HG03460 (cell line): Measurements from ENCODE around the gene DNAH10.
"Not testable (repeated sequence)": the region's sequence is repeated elsewhere in the genome, so short reads cannot be mapped to it uniquely, and the experiment has no call there.

Experiments
- ATAC-seq: cut with Tn5 transposase; IDR thresholded peaks from one replicate; pipeline ENCODE4 v1.9.1; 2021; ENCODE audit not compliant: unreplicated experiment

Gene DNAH10

DNA sequence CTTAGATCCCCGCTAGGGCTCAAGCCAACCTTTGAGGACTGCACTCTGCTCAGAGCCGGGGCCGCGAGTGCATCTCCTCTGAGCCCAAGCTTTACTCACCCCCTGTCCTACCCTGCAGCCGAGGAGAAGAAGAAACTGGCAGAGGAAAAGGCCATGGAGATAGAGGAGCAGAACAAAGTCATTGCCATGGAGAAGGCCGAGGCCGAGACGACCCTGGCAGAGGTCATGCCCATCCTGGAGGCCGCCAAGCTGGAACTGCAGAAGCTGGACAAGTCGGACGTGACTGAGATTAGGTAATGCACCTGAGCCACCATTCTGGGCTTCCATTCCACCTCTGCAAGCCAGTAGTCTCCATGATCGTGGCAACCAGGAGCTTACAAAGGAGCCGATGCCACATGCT is 140.7 kb downstream of the DNAH10 start:
- ATAC-seq, result no peak

GRCh38 chr12:123903301-123904065 is 141.4 kb downstream of the DNAH10 start:
- ATAC-seq, result no peak

DNA sequence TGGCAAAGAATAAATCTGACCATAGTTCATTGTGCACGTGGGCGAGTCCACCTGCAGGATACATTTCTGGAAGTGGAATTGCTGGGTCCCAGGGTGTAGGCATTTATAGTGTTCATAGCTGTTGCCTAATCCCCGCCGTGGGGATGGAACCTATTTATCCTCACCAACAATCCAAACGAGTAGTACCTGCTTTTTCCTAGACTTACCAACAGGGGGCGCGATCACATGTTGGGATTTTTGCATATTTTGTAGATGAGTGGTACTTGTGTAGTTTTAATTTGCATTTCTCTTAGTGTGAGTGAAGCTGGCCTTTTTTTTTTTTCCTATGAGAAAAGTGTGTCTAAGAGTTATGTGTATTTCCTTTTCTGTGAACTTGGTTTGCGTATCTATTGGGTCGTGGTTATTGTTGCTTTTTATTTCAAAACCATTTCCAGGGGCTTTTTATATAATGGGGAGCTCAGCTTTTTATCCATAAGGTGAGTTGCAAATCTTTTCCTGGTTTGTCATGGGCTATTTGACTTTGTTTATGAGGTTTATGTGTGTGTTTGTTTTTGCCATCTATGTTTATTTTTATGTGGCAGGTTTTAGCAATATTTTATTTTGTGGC is 143.3 kb downstream of the DNAH10 start:
- no peak for ATAC-seq

- no peak for ATAC-seq
These were observed 144.8 kb downstream of the DNAH10 start for GRCh38 chr12:123906711-123907420.

GRCh38 chr12:123907726-123908476 is 145.8 kb downstream of the DNAH10 start:
- no peak for ATAC-seq

- ATAC-seq, result no peak
These were observed 147.0 kb downstream of the DNAH10 start for GRCh38 chr12:123908884-123909725.

- no peak for ATAC-seq
These were observed 148.0 kb downstream of the DNAH10 start for GRCh38 chr12:123910057-123910456.

GRCh38 chr12:123910761-123911193 is 148.7 kb downstream of the DNAH10 start:
- ATAC-seq, result no peak

DNA sequence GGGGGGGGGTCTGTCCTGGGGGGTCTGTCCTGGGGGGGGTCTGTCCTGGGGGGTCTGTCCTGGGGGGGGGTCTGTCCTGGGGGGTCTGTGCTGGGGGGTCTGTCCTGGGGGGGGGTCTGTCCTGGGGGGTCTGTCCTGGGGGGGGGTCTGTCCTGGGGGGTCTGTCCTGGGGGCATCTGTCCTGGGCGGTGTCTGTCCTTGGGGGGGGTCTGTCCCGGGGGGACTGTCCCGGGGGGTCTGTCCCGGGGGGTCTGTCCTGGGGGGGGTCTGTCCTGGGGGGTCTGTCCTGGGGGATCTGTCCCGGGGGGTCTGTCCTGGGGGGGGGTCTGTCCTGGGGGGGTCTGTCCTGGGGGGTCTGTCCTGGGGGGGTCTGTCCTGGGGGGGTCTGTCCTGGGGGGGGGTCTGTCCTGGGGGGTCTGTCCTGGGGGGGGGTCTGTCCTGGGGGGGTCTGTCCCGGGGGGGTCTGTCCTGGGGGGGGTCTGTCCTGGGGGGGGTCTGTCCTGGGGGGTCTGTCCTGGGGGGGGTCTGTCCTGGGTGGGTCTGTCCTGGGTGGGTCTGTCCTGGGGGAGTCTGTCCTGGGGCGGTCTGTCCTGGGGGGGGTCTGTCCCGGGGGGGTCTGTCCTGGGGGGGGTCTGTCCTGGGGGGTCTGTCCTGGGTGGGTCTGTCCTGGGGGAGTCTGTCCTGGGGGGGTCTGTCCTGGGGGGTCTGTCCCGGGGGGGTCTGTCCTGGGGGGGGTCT is 149.7 kb downstream of the DNAH10 start:
- ATAC-seq, result not testable (repeated sequence)

- ATAC-seq, result no peak
These were observed 150.6 kb downstream of the DNAH10 start for GRCh38 chr12:123912415-123913380.

- ATAC-seq, result no peak
These were observed 152.7 kb downstream of the DNAH10 start for GRCh38 chr12:123914726-123915333.

DNA sequence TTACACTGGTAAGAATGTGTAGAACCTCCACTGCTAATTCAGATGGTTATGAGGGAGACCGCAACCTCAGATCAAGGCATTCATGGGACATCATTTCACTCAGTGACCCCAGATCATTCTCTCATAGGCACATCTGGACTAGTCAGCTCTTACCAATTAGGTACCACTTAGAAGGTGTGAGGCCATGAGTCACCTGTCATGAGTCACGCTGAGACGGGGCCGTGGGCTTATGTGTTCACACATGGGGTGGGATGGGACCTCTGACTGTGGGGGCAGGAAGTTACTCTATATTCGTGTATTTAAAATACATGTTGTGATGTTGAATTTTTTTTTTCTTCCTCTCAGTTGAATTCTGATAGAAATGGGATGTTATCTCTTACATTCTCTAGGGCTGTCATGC is 154.6 kb downstream of the DNAH10 start:
- ATAC-seq, result no peak

DNA sequence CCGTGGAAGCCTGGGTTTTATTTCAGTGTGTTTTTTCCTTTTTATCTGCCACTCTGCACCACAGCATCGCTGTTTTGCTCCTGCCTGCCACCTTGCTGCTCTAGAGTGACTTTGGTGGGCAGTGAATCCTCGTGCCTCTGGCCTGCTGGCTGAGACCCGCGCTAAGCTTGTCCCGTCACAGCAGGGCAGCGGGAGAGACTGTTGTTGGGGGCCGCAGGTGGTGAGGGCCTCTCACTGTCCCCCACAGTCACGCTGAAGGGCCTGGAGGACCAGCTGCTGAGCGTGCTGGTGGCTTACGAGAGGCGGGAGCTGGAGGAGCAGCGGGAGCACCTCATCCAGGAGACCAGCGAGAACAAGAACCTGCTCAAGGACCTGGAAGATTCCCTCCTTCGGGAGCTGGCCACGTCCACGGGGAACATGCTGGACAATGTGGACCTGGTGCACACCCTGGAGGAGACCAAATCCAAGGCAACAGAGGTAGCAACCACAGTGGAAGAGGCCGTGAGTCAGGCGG is 155.3 kb downstream of the DNAH10 start:
- ATAC-seq, result no peak

- ATAC-seq, result no peak
These were observed 157.9 kb downstream of the DNAH10 start for GRCh38 chr12:123919980-123920360.

DNA sequence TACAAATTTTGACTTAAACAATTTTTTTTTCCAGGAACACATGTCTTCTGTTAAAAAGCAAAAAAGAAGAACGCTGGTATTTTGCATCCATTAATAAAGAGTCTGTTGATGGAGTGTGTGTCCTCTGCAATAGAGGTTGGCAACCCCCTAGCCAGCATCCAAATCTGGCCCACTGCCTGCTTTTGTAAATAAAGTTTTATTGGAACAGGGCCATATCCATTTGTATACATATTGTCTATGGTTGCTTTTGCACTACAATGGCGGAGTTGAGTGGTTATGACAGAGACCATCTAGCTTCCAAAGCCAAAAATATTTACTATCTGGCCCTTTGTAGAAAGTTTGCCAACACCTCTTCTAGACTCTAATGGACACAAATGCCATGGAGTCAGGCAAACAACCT is 160.9 kb downstream of the DNAH10 start:
- no peak for ATAC-seq

DNA sequence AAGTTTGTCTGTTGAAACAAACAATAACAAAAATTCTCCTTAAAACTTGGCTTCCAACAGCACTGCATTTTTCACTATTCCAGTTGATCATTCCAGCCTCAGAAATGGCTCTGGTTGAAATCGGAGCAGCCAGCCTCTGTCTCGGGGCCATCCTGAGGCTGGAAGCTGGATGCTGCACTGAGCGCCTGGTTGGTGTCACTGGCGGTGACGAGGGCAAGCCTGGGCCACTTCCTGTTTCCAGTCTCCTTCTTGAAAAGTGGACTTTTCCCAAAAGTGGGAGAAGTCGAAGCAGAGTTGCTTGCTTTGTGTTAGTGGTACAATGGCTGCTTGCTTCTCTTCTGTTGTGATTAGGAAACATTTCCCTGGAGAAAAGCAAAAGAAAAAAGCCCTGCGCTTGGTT is 161.8 kb downstream of the DNAH10 start:
- no peak for ATAC-seq

DNA sequence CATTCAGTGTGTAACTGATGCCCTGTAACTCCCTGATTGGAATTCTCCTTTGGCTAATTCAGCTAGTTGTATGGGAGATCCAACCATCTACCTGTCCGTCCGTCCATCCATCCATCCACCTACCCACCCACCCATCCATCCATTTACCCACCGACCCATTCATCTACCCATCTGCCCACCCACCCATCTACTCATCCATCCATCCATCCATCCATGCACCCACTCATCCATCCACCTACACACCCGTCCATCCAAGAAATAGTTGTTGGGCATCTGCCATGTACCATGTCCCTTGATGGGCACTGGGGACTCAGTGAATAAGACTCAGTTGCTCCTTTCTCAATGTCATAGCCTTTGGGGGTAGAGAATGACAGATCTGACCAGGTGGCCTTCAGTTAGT is 162.4 kb downstream of the DNAH10 start:
- ATAC-seq, result no peak

DNA sequence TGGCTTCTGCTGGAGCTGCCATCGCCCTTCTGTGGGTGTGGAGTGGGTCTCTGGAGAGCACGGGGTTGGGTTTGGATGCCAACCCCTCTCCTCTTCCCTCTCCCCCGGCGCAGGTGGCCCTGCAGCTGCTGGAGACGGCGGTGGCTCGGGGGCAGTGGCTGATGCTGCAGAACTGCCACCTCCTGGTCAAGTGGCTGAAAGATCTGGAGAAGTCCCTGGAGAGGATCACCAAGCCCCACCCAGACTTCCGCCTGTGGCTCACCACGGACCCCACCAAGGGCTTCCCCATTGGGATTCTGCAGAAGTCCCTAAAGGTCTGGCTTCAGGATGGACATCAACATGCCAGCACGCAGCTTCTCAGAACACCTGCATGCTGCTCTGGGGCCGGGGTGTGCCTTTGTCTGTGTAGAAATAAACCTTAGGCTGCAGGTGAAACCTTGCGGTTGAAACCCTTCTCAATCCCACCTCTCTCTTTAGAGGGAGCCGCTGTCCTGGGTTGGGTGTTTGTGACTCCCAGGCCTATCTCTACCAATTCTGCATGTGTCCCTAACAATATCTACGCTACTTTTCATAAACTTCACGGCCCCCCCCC is 166.3 kb downstream of the DNAH10 start:
- no peak for ATAC-seq
